GM15510 (cell line): ENCODE results near the gene FSCN2.
A peak's percentile ranks its signal among the peaks of the same experiment; 100 is the strongest.

Experiments
- POLR2A ChIP-seq: IDR thresholded peaks from 3 replicates; pipeline ENCODE4 v1.6.1; 2011; ENCODE audit warnings: borderline replicate concordance; ENCODE audit not compliant: insufficient read length; ENCODE audit errors: extremely low read depth

The FSCN2 gene

GRCh38 chr17:81545160-81545949 lies 17.2 kb downstream of the FSCN2 start:
- no peak for TF ChIP-seq POLR2A

- TF ChIP-seq POLR2A = no peak
Observed at GRCh38 chr17:81546906-81547613, 18.9 kb downstream of the FSCN2 start.

- no peak for TF ChIP-seq POLR2A
Observed at GRCh38 chr17:81547614-81547982, 19.4 kb downstream of the FSCN2 start.

GRCh38 chr17:81549031-81549557 lies 20.9 kb downstream of the FSCN2 start:
- TF ChIP-seq POLR2A = no peak

GRCh38 chr17:81549826-81550225 lies 21.6 kb downstream of the FSCN2 start:
- no peak for TF ChIP-seq POLR2A

GRCh38 chr17:81550285-81550684 lies 22.1 kb downstream of the FSCN2 start:
- no peak for TF ChIP-seq POLR2A

GRCh38 chr17:81550830-81551457 lies 22.8 kb downstream of the FSCN2 start:
- no peak for TF ChIP-seq POLR2A

- no peak for TF ChIP-seq POLR2A
Observed at GRCh38 chr17:81551458-81552243, 23.5 kb downstream of the FSCN2 start.

- peak; percentile 94 for TF ChIP-seq POLR2A
Observed at GRCh38 chr17:81552244-81553017, 24.3 kb downstream of the FSCN2 start, which contains the start of gene FAAP100. Gene FAAP100 (minus strand): TSS chr17:81552353. CDS start chr17:81552330, 23 bp downstream.

- TF ChIP-seq POLR2A = peak; percentile 57
Observed at GRCh38 chr17:81553018-81553615, 24.9 kb downstream of the FSCN2 start.

- no peak for TF ChIP-seq POLR2A
Observed at GRCh38 chr17:81553616-81554181, 25.5 kb downstream of the FSCN2 start.

- no peak for TF ChIP-seq POLR2A
Observed at GRCh38 chr17:81556175-81556691, 28.1 kb downstream of the FSCN2 start.

GRCh38 chr17:81556863-81557262 lies 28.7 kb downstream of the FSCN2 start:
- TF ChIP-seq POLR2A = peak; percentile 10
